Activated CD8-positive, alpha-beta T cell treated with anti-CD3 and anti-CD28 coated beads for 36 hours (primary cell): Measurements from ENCODE around the gene VGLL3. TPM values are rescaled to one million over a fixed set of nuclear protein-coding genes. Genes with fewer than 3 reads are reported as not detected.

Source experiments
- ATAC-seq: fragments of 200-7000 bp; cut with Tn5 transposase; one replicate; pipeline ENCODE4 v1.10.0; 2021; ENCODE audit warnings: mild to moderate bottlenecking, moderate library complexity
- CTCF ChIA-PET: fragments of 350-600 bp; sonication (Branson Sonifier 250); formaldehyde crosslinking; loops from one replicate; lab custom pipeline; 2021; ENCODE audit warnings: antibody characterized with exemption; lab: Charles Lee
- POLR2A ChIA-PET: fragments of 350-600 bp; sonication (Branson Sonifier 250); formaldehyde crosslinking; loops from one replicate; lab custom pipeline; 2021; ENCODE audit warnings: antibody characterized with exemption; lab: Charles Lee
- DNase-seq: peaks from one replicate; pipeline ENCODE4 v3.0.0-alpha.2; 2020
- H3K27ac Mint-ChIP-seq: one replicate; pipeline ENCODE4 v1.8.0; 2021; ENCODE audit warnings: mild to moderate bottlenecking, mixed read lengths
- H3K27me3 Mint-ChIP-seq: one replicate; pipeline ENCODE4 v1.8.0; 2021; ENCODE audit warnings: mixed read lengths
- H3K36me3 Mint-ChIP-seq: one replicate; pipeline ENCODE4 v1.8.0; 2021; ENCODE audit warnings: low read depth, mixed read lengths
- H3K4me1 Mint-ChIP-seq: one replicate; pipeline ENCODE4 v1.8.0; 2021; ENCODE audit warnings: low read depth, mixed read lengths
- H3K4me3 Mint-ChIP-seq: one replicate; pipeline ENCODE4 v1.8.0; 2021; ENCODE audit warnings: mild to moderate bottlenecking, moderate library complexity, mixed read lengths
- H3K9me3 Mint-ChIP-seq: one replicate; pipeline ENCODE4 v1.8.0; 2021; ENCODE audit warnings: mixed read lengths
- CTCF ChIP-seq: fragments of 200-600 bp; IDR thresholded peaks from one replicate; pipeline ENCODE4 v1.8.0; 2022; ENCODE audit warnings: antibody characterized with exemption, mild to moderate bottlenecking
- intact Hi-C: fragments of 100-400 bp; cut with micrococcal nuclease; formaldehyde crosslinking; loops from one replicate; pipeline ENCODE4 v1.10.0; 2022
- total RNA-seq, 2 experiments: library from RNA; stranded (reverse); gene quantifications; one replicate each; pipeline ENCODE4 v1.2.3, GENCODE V29; 2021

VGLL3 gene
- total RNA-seq, 2 experiments from 2014 or later = not detected

GRCh38 chr3:86960550-86960949 lies 30.4 kb downstream of the VGLL3 start:
- Mint-ChIP-seq H3K4me1 (no peaks in the 10 kb centered on the region), H3K36me3 (no peaks in the 10 kb centered on the region), H3K4me3 (no peak overlapping the region), H3K9me3 (no peaks in the 10 kb centered on the region), H3K27ac (no peak overlapping the region), H3K27me3 (no peaks in the 10 kb centered on the region)
- no peak for TF ChIP-seq CTCF
- DNase-seq = no peak
- no peak for ATAC-seq
- ChIA-PET CTCF (interaction anchor here (1.1 kb wide), 1 partner anchor 207 kb away, joined by 3 read pairs; no protein-coding TSS in a partner anchor), POLR2A (no interaction called here)
- intact Hi-C loops = no loop called here

DNA sequence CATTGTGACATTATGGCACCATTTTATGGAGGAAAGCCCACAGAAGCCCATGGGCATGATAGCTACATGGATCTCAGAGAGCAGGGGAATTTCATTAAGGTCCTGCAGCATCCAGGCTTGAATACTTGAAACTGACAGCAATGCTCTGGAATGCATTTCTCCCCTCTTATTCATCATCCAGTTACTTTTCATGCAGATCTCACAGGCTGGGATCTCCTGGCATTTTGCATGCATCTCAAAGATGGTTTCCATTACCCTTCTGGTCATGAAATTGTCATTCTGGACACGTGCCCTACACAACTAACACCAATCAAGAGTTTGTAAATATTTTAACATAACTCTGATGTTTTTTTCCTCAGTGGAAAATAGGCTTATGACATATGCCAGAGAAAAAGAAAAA lies 32.4 kb downstream of the VGLL3 start:
- Mint-ChIP-seq H3K4me3 (no peak overlapping the region), H3K9me3 (no peaks in the 10 kb centered on the region), H3K4me1 (no peaks in the 10 kb centered on the region), H3K27ac (no peak overlapping the region), H3K36me3 (no peaks in the 10 kb centered on the region), H3K27me3 (no peaks in the 10 kb centered on the region)
- DNase-seq = no peak
- ATAC-seq = no peak
- TF ChIP-seq CTCF = no peak
- intact Hi-C loops = no loop called here
- CTCF ChIA-PET = no interaction called here
- POLR2A ChIA-PET = no interaction called here

GRCh38 chr3:86954747-86955146 lies 36.2 kb downstream of the VGLL3 start:
- Mint-ChIP-seq H3K27ac (no peak overlapping the region), H3K9me3 (no peaks in the 10 kb centered on the region), H3K36me3 (no peaks in the 10 kb centered on the region), H3K4me3 (no peak overlapping the region), H3K27me3 (no peaks in the 10 kb centered on the region), H3K4me1 (no peaks in the 10 kb centered on the region)
- CTCF ChIA-PET = no interaction called here
- intact Hi-C loops = no loop called here
- TF ChIP-seq CTCF = no peak
- POLR2A ChIA-PET = no interaction called here
- no peak for DNase-seq
- no peak for ATAC-seq

DNA sequence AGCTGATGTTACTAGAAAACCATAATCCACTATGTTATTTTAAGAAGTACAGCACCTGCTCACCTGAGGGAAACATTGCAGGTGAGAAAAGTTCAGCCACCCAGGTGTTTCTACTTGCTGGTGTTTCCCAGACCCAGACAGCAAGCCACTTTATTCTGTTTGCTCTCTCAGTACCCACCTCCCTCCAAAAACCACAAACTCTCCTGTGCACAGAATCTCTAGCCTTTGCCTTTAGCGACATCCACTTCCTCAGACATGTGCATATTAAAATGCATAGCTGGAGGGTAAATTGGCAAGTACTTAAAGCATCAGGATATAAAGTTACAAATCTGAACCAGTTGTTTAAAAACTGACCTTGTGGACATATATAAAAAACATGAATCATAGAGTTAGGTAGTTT lies 36.7 kb downstream of the VGLL3 start:
- no peaks in the 10 kb centered on the region for H3K4me1 Mint-ChIP-seq
- intact Hi-C loops = no loop called here
- H3K9me3 Mint-ChIP-seq = no peaks in the 10 kb centered on the region
- no peak for DNase-seq
- H3K27ac Mint-ChIP-seq = no peak overlapping the region
- no peaks in the 10 kb centered on the region for H3K27me3 Mint-ChIP-seq
- CTCF ChIA-PET = no interaction called here
- no peak for ATAC-seq
- H3K4me3 Mint-ChIP-seq = no peak overlapping the region
- POLR2A ChIA-PET = no interaction called here
- TF ChIP-seq CTCF = no peak
- H3K36me3 Mint-ChIP-seq = no peaks in the 10 kb centered on the region

- Mint-ChIP-seq H3K4me3 (no peak overlapping the region), H3K27me3 (no peaks in the 10 kb centered on the region), H3K36me3 (no peaks in the 10 kb centered on the region), H3K4me1 (no peaks in the 10 kb centered on the region), H3K9me3 (no peaks in the 10 kb centered on the region), H3K27ac (no peak overlapping the region)
- ATAC-seq (no peak), DNase-seq (no peak)
- POLR2A ChIA-PET = no interaction called here
- intact Hi-C loops = no loop called here
- TF ChIP-seq CTCF = no peak
- CTCF ChIA-PET = no interaction called here
Measured at GRCh38 chr3:86951322-86951721, 39.6 kb downstream of the VGLL3 start.
